ENCODE results near the gene CEACAM6.
A peak's percentile ranks its signal among the peaks of the same experiment; 100 is the strongest.

Gene CEACAM6

DNA sequence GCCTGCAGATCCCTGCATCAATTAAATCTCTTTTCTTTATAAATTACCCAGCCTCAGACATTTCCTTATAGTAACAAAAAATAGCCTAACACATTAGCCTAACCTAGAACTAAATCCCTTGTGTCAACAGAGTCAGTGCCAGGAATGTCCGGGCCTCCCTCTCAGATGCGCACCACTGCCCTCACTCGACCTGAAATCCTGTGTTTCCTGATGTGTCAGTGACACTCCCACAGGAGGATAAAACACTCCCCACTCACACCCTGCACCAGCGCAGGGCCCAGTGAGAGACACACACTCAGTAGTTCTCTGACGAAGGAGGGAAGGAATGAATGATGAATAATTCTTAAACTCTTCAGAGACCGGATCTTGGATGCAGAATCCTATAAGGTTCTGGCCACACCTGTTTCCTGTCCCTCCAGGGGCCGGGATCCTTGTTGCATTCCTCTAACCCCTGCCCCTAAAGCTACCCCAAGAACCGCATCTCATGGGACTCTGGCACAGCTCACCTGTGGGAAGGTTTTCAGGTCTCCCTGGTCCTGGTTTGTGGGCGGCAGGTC is 44.2 kb downstream of the CEACAM6 start:
- TF ChIP-seq, protein P1, sequence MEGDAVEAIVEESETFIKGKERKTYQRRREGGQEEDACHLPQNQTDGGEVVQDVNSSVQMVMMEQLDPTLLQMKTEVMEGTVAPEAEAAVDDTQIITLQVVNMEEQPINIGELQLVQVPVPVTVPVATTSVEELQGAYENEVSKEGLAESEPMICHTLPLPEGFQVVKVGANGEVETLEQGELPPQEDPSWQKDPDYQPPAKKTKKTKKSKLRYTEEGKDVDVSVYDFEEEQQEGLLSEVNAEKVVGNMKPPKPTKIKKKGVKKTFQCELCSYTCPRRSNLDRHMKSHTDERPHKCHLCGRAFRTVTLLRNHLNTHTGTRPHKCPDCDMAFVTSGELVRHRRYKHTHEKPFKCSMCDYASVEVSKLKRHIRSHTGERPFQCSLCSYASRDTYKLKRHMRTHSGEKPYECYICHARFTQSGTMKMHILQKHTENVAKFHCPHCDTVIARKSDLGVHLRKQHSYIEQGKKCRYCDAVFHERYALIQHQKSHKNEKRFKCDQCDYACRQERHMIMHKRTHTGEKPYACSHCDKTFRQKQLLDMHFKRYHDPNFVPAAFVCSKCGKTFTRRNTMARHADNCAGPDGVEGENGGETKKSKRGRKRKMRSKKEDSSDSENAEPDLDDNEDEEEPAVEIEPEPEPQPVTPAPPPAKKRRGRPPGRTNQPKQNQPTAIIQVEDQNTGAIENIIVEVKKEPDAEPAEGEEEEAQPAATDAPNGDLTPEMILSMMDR (IDR thresholded peaks at IDR 0.05) = no peak
- Histone ChIP-seq H3K27ac (no peak overlapping the region), H3K4me3 (no peak overlapping the region)
- no peak for DNase-seq (ENCODE audit: low spot score)

DNA sequence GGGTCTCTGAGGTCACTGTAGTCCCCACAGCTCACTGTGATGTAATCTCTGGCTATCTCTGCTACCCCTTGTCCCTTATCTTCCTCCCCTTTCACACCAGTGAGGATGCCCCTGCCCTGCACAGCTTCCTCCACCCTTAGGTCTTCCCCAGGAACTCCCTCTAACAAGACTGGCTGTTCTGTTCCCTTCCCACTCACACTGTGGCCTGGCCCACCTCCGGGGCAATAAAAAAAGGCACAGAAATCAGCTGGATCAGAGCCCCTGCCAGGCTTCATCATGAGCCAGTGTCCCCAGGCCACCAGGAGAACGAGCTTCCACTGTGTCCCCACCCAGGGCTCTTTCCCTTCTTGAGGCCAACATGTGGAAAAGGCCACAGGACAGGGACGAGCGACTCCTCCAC is 45.7 kb downstream of the CEACAM6 start:
- Histone ChIP-seq H3K4me3 (no peak overlapping the region), H3K27ac (no peak overlapping the region)
- DNase-seq (ENCODE audit: low spot score) = no peak
- TF ChIP-seq, protein P1 (IDR thresholded peaks at IDR 0.05) = no peak

DNA sequence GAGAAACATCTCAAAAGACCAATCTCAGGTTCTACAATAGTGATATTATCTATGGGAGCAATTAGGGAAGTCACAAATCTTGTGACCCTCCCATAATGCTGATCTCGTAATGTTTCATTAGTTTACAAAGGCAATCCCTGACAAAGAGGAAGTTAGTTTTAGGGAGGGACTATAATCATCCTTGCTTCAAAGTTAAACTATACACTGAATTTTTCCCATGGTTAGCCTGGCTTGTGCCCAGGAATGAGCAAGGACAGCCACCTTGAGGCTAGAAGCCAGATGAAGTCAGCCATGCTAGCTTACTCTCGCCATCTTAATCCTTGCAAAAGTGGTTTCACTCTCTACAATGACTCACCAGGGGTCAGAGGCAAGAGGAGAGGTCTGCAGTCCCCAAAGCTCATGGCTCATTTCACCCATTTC is 46.5 kb downstream of the CEACAM6 start:
- TF ChIP-seq, protein P1 (IDR thresholded peaks at IDR 0.05) = no peak
- H3K27ac ChIP-seq = peak overlapping the region in 1 of 2 donors; percentile 17
- no peak for DNase-seq (ENCODE audit: low spot score)
- H3K4me3 ChIP-seq = no peak overlapping the region

DNA sequence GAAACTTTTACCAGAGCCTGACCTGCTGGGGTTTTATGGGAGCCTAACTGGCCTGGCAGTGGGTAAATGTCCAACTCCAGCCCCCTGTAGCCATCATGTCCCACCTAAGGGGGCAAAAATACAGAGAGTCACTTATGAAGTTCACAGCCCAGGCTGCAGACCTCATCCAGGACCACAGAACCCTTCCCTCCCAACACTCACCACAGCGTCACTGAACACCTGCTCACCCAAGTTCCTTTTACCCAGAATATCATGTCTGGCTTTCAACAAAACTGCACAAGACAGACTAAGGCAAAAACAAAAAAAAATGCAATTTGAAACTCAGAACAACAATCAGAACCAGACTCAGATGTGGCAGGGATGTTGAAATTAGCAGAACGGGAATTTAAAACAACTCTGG is 47.4 kb downstream of the CEACAM6 start:
- no peak for DNase-seq (ENCODE audit: low spot score)
- Histone ChIP-seq H3K27ac (no peak overlapping the region), H3K4me3 (no peak overlapping the region)
- TF ChIP-seq, protein P1 (IDR thresholded peaks at IDR 0.05) = no peak

DNA sequence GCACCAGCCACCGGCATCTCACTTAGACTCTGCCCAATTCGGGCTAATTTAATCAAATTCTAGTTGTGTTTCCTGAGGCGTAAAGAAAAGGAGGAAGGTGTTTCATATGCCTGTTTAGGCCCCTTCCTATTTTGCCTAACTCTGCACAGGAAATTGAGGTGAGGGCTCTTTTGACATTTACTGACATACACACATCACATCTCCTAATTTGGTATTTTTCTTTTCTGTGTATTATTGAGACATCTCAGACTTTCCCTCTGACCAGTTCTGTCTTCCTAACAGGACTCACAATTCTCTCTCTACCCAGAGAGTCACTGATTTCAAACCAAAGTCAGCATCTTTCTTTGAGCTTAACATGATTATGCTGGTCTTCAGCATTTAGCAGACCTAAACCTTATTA is 49.0 kb downstream of the CEACAM6 start:
- Histone ChIP-seq H3K4me3 (no peak overlapping the region), H3K27ac (no peak overlapping the region)
- TF ChIP-seq, protein P1 (IDR thresholded peaks at IDR 0.05) = no peak
- no peak for DNase-seq (ENCODE audit: low spot score)

DNA sequence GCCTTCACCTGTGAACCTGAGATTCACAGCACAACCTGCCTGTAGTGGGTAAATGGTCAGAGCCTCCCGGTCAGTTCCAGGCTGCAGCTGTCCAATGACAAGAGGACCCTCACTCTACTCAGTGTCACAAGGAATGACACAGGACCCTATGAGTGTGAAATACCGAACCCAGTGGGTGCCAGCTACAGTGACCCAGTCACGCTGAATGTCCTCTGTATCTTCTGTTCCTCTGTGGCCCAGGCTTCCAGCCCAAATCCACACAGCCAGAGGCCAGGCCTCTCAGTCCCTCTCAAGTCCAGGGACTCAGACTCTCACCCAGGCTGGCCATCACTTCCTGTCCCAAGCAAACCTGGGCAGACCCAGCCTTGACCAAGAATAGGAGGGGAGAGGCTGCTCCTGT is 51.8 kb downstream of the CEACAM6 start:
- TF ChIP-seq, protein P1 (IDR thresholded peaks at IDR 0.05) = no peak
- Histone ChIP-seq H3K4me3 (no peak overlapping the region), H3K27ac (no peak overlapping the region)
- DNase-seq (ENCODE audit: low spot score) = no peak

DNA sequence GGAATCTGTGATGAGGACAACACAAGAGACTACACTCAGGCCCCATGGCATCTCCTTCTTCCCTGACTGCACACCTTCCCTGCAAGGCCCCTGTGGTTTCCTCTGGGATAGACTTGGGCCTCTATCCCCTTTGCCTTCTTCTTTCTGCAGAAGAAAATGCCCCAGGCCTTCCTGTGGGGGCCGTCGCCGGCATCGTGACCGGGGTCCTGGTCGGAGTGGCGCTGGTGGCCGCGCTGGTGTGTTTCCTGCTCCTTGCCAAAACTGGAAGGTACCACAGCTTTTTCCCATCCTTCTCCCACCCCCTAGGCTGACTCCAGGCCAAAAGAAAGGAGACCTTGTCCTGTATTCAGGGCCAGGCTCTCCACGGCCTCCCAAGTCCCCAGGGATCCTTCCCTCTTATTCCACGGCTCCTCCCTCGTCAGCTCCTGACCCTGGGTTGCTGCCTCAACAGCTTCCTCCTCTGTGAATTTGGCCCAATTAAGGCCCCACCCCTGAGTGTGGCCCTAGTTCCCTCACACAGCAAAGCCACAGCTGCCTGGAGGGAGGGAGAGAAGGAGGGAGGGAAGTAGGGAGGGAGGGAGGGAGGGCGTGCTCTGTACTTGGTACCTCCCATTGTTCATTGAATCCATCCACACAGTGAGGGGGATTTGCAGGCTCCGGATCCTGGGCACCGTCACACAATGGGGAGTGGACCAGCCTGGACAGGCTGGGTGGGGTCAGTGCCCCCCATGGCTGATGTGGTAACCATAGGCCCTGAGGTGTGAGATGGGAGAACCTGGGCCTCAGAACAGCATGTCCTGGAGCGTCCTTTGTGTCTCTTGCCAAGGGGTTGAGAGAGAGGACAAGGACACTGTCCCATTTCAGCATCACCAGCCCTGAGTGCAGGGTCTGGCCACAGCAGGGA is 53.6 kb downstream of the CEACAM6 start:
- TF ChIP-seq, protein P1 (IDR thresholded peaks at IDR 0.05) = no peak
- DNase-seq (ENCODE audit: low spot score) = no peak
- Histone ChIP-seq H3K4me3 (no peak overlapping the region), H3K27ac (no peak overlapping the region)

Measured in coronary artery (tissue), 2 donors.